Measurements from ENCODE around the gene RBCK1.

Gene RBCK1

DNA sequence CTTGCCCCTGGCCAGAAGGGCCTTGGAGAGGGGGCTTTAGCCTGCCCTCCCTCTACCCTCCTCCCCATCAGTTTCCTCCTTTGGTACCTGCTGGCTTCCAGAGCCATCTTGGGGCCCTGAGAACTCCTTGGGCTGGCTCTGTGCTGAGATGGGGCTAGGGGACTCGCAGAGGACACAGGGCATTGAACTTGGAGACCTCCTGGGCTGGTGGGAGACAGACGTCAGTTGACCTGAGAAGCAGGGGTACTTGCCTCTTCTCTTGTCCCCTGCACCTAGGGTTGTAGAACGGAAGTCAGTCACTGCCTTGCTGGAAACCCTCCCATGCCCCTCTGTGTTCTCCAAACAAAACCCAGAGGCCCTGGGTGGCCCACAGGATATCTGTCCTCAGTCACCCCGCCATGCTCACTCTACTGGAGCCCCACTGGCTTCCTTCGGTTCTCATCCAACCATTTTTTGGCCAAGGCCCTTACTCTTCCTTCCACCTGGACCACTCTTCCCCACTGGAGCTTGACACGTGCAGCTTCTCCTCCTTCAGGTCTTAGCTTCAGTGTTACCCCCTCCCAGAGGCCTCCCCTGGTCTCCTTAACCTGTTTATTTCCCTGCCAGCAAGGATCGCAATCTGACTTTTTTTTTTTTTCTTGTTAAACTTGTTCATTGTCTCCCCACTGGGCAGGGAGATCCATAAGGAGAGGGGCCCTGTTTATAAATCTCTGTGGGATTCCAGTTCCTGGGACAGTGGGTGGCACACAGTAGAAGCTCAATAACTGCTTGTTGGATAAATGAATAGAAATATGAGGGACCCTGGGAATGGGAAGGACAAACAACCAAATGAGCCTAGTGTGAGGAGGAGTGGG, 971 bp downstream of the RBCK1 start:
- H3K27ac Mint-ChIP-seq: peak overlapping the region; percentile 92 to 95
- H3K27me3 Mint-ChIP-seq: no peaks in the 10 kb centered on the region
- ATAC-seq (replicated peaks) (peak; percentile 9), DNase-seq (peak in 1 of 3 experiments; percentile 14)
- peak overlapping the region; percentile 93 to 94 for H3K4me3 Mint-ChIP-seq
- H3K4me1 Mint-ChIP-seq (ENCODE audit: low read depth in 2 of 2): peaks cover 28 to 54% of the 10 kb centered on the region in 2 donors
- H3K36me3 Mint-ChIP-seq (ENCODE audit: insufficient read depth): peaks cover 61% of the 10 kb centered on the region
- no peaks in the 10 kb centered on the region for H3K9me3 Mint-ChIP-seq

DNA sequence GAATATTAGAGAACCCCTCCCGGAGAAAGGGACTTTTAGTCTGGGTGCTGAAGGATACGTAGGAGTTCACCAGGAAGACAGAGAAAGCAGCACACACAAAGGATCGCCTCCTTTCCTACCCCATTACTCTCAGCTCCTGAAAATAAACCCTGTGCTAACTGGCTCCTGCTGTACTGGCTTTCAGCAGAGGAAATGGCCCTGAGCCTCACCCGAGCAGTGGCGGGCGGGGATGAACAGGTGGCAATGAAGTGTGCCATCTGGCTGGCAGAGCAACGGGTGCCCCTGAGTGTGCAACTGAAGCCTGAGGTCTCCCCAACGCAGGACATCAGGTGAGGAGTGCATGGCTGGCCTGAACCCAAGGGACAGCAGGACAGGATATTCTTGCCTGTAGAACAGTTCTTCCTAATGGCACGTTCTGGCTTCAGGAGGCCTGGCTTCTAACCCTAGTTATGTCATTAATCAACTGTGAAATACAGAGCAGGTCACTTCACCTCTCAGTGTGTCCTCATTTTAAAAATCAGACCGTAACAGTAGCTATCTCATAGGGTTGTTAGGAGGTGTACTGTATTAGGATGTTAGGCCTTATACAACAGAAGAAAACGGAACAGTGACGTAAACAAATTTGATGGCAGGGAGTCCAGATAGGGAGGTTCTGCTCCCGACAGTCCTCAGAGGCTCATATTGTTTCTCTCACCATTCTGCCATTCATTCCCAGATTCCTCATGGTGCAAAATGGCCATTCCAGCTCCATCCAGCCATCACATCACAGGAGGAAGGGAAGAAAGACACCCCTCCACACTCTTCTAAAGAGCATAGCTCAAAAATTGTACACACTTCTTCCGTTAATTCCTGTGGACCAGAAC, 1.8 kb downstream of the RBCK1 start:
- ATAC-seq (replicated peaks): no peak
- no peaks in the 10 kb centered on the region for H3K27me3 Mint-ChIP-seq
- H3K27ac Mint-ChIP-seq: peak overlapping the region; percentile 92 to 95
- DNase-seq: no peak
- peaks cover 28 to 57% of the 10 kb centered on the region in 2 donors for H3K4me1 Mint-ChIP-seq (ENCODE audit: low read depth in 2 of 2)
- no peaks in the 10 kb centered on the region for H3K9me3 Mint-ChIP-seq
- H3K36me3 Mint-ChIP-seq (ENCODE audit: insufficient read depth): peaks cover 59% of the 10 kb centered on the region
- peak overlapping the region; percentile 93 to 94 for H3K4me3 Mint-ChIP-seq

DNA sequence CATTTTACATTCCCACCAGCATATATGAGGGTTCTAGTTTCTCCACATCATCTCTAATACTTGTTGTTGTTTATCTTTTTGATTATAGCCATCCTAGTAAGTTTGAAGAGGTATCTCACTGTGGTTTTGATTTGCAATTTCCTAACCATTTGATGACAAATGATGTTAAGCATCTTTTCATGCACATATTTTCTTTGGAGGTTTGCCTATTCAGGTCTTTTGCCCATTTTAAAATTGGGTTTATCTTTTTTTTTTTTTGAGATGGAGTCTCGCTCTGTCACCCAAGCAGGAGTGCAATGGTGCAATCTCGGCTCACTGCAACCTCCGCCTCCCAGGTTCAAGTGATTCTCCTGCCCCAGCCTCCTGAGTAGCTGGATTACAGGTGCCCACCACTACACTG, 4.0 kb downstream of the RBCK1 start:
- DNase-seq (no peak), ATAC-seq (replicated peaks) (no peak)
- H3K4me3 Mint-ChIP-seq: no peak overlapping the region
- H3K36me3 Mint-ChIP-seq (ENCODE audit: insufficient read depth): peaks cover 56% of the 10 kb centered on the region
- peaks cover 29 to 62% of the 10 kb centered on the region in 2 donors for H3K4me1 Mint-ChIP-seq (ENCODE audit: low read depth in 2 of 2)
- no peaks in the 10 kb centered on the region for H3K9me3 Mint-ChIP-seq
- no peaks in the 10 kb centered on the region for H3K27me3 Mint-ChIP-seq
- no peak overlapping the region for H3K27ac Mint-ChIP-seq

DNA sequence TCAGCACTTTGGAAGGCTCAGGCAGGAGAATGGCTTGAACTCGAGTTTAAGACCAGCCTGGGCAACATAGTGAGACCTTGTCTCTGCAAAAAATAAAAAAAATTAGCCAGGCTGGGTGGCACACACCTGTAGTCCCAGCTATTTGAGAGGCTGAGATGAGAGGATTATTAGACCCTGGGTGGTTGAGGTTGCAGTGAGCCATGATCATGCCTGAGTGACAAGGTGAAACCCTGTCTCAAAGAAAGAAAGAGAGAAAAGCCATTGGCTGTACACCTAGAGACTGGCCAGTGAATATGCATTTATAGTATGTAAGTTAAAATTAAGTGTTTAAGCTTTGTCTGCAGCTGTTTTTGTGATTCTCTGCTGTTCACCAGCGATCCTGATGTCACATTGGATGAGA, 6.1 kb downstream of the RBCK1 start:
- no peak for ATAC-seq (replicated peaks)
- Mint-ChIP-seq H3K27ac (peak overlapping the region in 1 of 2 donors; percentile 54), H3K4me1 (ENCODE audit: low read depth in 2 of 2) (peaks cover 23 to 54% of the 10 kb centered on the region in 2 donors), H3K27me3 (no peaks in the 10 kb centered on the region), H3K36me3 (ENCODE audit: insufficient read depth) (peaks cover 45% of the 10 kb centered on the region), H3K4me3 (no peak overlapping the region), H3K9me3 (no peaks in the 10 kb centered on the region)
- DNase-seq: no peak

- peaks cover 9 to 38% of the 10 kb centered on the region in 2 donors for H3K4me1 Mint-ChIP-seq (ENCODE audit: low read depth in 2 of 2)
- no peak for DNase-seq
- peaks cover 53% of the 10 kb centered on the region for H3K36me3 Mint-ChIP-seq (ENCODE audit: insufficient read depth)
- H3K9me3 Mint-ChIP-seq: no peaks in the 10 kb centered on the region
- no peak overlapping the region for H3K4me3 Mint-ChIP-seq
- peak overlapping the region in 1 of 2 donors; percentile 66 for H3K27ac Mint-ChIP-seq
- no peaks in the 10 kb centered on the region for H3K27me3 Mint-ChIP-seq
- ATAC-seq (replicated peaks): no peak
These were observed 7.8 kb downstream of the RBCK1 start for GRCh38 chr20:415820-416322.

GRCh38 chr20:416950-417800, 9.1 kb downstream of the RBCK1 start:
- DNase-seq (no peak), ATAC-seq (replicated peaks) (no peak)
- Mint-ChIP-seq H3K36me3 (ENCODE audit: insufficient read depth) (peaks cover 54% of the 10 kb centered on the region), H3K27ac (peak overlapping the region; percentile 5 to 42), H3K27me3 (no peaks in the 10 kb centered on the region), H3K4me1 (ENCODE audit: low read depth in 2 of 2) (peaks cover 12 to 35% of the 10 kb centered on the region in 2 donors), H3K4me3 (no peak overlapping the region), H3K9me3 (no peaks in the 10 kb centered on the region)

GRCh38 chr20:417801-418342, 9.8 kb downstream of the RBCK1 start:
- no peak for ATAC-seq (replicated peaks)
- peaks cover 10 to 31% of the 10 kb centered on the region in 2 donors for H3K4me1 Mint-ChIP-seq (ENCODE audit: low read depth in 2 of 2)
- H3K27me3 Mint-ChIP-seq: no peaks in the 10 kb centered on the region
- DNase-seq: no peak
- no peak overlapping the region for H3K4me3 Mint-ChIP-seq
- peaks cover 54% of the 10 kb centered on the region for H3K36me3 Mint-ChIP-seq (ENCODE audit: insufficient read depth)
- no peak overlapping the region for H3K27ac Mint-ChIP-seq
- no peaks in the 10 kb centered on the region for H3K9me3 Mint-ChIP-seq

- DNase-seq (no peak), ATAC-seq (replicated peaks) (no peak)
- H3K4me3 Mint-ChIP-seq: no peak overlapping the region
- H3K9me3 Mint-ChIP-seq: no peaks in the 10 kb centered on the region
- H3K27me3 Mint-ChIP-seq: no peaks in the 10 kb centered on the region
- H3K36me3 Mint-ChIP-seq (ENCODE audit: insufficient read depth): peaks cover 54% of the 10 kb centered on the region
- peak overlapping the region in 1 of 2 donors; percentile 29 for H3K27ac Mint-ChIP-seq
- H3K4me1 Mint-ChIP-seq (ENCODE audit: low read depth in 2 of 2): peaks cover 9 to 23% of the 10 kb centered on the region in 2 donors
These were observed 10.8 kb downstream of the RBCK1 start for GRCh38 chr20:418858-419365.

GRCh38 chr20:419556-420165, 11.6 kb downstream of the RBCK1 start:
- H3K27me3 Mint-ChIP-seq: no peaks in the 10 kb centered on the region
- H3K4me1 Mint-ChIP-seq (ENCODE audit: low read depth in 2 of 2): peaks cover 9 to 19% of the 10 kb centered on the region in 2 donors
- peak overlapping the region in 1 of 2 donors; percentile 35 for H3K27ac Mint-ChIP-seq
- H3K4me3 Mint-ChIP-seq: no peak overlapping the region
- H3K36me3 Mint-ChIP-seq (ENCODE audit: insufficient read depth): peaks cover 59% of the 10 kb centered on the region
- DNase-seq (no peak), ATAC-seq (replicated peaks) (no peak)
- H3K9me3 Mint-ChIP-seq: no peaks in the 10 kb centered on the region

- Mint-ChIP-seq H3K36me3 (ENCODE audit: insufficient read depth) (peaks cover 65% of the 10 kb centered on the region), H3K9me3 (no peaks in the 10 kb centered on the region), H3K4me3 (no peak overlapping the region), H3K27ac (peak overlapping the region in 1 of 2 donors; percentile 35), H3K27me3 (no peaks in the 10 kb centered on the region), H3K4me1 (ENCODE audit: low read depth in 2 of 2) (peaks cover 9 to 19% of the 10 kb centered on the region in 2 donors)
- no peak for DNase-seq
- ATAC-seq (replicated peaks): no peak
These were observed 12.1 kb downstream of the RBCK1 start for GRCh38 chr20:420166-420620.

DNA sequence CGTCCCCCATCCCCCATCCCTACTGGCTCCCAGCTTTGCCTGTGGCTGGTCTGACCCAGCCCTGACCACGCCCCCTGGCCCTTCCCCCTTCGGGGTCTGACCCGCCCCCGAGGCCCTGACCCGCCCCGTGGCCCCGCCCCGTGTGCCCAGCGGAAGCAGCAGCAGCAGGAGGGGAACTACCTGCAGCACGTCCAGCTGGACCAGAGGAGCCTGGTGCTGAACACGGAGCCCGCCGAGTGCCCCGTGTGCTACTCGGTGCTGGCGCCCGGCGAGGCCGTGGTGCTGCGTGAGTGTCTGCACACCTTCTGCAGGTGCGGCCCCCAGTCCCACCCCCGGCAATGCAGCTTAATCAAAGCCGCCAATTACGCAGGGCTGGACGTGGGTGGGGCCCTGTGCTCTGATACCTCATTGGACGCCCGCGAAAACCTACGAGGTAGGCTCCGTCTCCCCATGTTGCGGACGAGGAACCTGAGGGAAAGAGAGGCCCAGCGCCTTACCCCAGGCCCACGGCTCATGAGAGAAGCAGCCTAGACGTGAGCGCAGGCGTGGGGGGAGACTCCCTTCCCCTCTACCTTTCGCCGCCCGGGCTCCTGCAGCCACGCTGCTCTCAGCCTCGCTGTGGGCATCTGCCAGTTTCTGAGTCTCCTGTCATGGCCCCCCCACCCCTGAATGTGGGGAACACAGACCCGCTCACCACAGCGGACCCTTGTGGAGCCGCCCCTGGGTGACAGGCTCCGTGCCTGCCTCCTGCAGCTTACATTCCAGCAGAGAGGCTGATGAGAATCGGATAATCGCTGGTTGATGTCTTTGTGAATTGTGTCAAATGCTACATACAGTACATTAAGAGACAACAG, 12.8 kb downstream of the RBCK1 start:
- peaks cover 9 to 12% of the 10 kb centered on the region in 2 donors for H3K4me1 Mint-ChIP-seq (ENCODE audit: low read depth in 2 of 2)
- ATAC-seq (replicated peaks) (no peak), DNase-seq (no peak)
- no peaks in the 10 kb centered on the region for H3K9me3 Mint-ChIP-seq
- H3K4me3 Mint-ChIP-seq: no peak overlapping the region
- peak overlapping the region; percentile 76 to 84 for H3K27ac Mint-ChIP-seq
- H3K36me3 Mint-ChIP-seq (ENCODE audit: insufficient read depth): peaks cover 62% of the 10 kb centered on the region
- H3K27me3 Mint-ChIP-seq: no peaks in the 10 kb centered on the region

Data from effector memory CD8-positive, alpha-beta T cell (primary cell).